Measurements from ENCODE around the gene MYO9B.

Gene MYO9B

DNA sequence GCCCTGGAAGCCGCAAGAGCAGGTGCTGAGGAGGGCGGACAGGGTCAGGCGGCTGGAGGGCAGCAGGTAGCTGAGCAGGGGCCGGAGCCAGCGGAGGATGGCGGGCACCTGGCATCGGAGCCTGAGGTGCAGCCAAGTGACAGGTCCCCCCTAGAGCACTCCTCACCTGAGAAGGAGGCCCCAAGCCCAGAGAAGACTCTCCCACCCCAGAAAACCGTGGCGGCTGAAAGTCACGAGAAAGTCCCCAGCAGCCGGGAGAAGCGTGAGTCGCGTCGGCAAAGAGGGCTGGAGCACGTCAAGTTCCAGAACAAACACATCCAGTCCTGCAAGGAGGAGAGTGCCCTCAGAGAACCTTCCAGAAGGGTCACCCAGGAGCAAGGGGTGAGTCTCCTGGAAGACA lies 119.0 kb downstream of the MYO9B start:
- no peak for DNase-seq

DNA sequence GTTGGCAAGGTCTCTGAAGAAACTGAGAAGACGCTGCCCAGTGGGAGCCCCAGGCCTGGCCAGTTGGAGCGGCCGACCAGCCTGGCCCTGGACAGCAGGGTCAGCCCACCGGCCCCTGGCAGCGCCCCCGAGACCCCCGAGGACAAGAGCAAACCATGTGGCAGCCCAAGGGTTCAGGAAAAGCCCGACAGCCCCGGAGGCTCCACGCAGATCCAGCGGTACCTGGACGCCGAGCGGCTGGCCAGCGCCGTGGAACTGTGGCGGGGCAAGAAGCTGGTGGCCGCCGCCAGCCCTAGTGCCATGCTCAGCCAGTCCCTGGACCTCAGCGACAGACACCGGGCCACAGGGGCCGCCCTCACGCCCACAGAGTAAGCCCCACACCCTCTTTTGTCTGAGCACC lies 119.5 kb downstream of the MYO9B start:
- no peak for DNase-seq

DNA sequence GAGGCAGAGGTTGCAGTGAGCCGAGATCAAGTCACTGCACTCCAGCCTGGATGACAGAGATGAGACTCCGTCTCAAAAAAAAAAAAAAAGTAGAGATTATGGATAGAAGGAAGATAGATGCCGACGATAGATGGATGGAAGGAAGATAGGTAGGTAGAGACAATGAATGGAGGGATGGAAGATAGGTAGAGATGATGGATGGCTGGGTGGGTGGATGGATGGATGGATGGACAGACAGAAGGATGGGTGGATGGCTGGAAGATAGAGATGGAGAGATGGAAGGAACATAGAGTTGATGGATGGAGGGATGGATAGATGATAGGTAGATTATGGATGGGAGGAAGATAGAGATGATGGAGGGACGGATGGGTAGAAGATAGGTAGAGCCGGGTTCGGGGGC lies 121.0 kb downstream of the MYO9B start:
- no peak for DNase-seq

DNA sequence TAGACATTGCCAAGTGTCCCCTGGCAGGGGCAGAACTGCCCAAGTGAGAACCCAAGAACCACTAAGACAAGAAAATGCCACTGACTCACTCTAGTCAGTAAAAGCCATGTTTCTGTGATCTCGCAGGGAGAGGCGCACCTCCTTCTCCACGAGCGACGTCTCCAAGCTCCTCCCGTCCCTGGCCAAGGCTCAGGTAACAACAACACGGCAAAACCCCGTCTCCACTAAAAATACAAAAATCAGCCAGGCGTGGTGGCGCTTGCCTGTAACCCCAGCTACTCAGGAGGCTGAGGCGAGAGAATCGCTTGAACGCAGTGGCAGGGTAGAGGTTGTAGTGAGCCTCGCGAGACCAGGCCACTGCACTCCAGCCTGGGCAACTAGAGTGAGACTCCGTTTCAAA lies 122.1 kb downstream of the MYO9B start:
- DNase-seq = no peak

DNA sequence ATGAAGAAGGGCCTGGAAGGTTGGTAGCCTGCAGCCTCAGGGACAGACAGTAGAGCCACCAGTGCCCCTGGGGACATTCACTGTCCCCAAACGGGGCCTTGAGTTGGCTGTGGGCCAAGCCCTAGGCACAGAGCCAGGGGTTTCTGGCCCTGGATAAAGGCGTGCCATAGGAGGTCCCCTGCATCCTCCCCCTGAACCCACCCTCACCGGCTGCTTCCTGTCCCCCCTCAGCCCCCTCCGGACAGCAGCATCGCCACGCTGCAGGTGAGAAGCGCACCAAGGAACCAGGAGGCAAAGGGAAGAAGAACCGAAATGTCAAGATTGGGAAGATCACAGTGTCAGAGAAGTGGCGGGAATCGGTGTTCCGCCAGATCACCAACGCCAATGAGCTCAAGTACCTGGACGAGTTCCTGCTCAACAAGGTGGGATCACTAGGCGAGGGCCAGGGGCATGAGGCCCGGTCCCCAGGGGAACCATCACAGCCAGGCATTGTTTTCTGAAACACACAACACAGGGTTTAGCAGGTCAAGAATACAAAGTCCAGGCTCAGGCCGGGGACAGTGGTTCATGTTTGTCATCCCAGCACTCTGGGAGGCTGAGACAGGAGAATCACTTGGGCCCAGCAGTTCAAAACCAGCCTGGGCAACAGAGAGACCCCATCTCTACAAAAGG lies 125.0 kb downstream of the MYO9B start:
- no peak for DNase-seq

DNA sequence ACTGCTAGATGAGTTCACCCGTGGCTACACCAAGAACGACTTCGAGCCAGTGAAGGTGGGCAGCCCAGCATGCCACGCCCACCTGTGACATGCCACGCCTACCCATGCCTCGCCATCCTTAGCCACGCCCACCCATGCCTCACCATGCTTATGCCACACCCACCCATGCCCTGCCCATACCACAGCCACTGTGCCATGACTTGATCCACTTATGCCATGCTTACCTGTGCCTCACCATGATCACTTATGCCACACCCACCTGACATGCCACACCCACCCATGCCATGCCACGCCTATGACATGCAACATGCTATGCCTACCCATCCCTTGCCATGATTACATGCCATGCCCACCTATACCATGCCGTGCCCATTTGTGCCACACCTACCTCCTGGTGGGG lies 126.7 kb downstream of the MYO9B start:
- no peak for DNase-seq

DNA sequence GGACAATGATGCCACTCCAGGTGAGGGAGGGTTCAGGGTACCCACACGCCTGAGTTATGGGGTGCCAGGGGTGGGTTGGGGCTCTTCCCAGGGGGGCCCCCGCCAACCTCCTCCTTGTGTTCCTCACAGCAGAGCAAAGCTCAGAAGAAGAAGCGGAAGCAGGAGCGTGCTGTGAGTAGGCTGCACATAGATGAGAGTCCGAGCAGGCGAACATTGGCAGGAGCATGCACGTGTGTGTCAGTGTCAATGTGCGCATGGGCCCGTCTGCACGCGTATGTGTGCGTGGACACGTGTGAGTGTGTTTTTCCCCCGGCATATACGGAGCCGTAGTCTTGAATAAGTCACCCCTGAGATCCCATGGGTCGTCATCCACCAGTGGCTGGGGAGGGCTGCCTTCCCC lies 127.1 kb downstream of the MYO9B start:
- no peak for DNase-seq

DNA sequence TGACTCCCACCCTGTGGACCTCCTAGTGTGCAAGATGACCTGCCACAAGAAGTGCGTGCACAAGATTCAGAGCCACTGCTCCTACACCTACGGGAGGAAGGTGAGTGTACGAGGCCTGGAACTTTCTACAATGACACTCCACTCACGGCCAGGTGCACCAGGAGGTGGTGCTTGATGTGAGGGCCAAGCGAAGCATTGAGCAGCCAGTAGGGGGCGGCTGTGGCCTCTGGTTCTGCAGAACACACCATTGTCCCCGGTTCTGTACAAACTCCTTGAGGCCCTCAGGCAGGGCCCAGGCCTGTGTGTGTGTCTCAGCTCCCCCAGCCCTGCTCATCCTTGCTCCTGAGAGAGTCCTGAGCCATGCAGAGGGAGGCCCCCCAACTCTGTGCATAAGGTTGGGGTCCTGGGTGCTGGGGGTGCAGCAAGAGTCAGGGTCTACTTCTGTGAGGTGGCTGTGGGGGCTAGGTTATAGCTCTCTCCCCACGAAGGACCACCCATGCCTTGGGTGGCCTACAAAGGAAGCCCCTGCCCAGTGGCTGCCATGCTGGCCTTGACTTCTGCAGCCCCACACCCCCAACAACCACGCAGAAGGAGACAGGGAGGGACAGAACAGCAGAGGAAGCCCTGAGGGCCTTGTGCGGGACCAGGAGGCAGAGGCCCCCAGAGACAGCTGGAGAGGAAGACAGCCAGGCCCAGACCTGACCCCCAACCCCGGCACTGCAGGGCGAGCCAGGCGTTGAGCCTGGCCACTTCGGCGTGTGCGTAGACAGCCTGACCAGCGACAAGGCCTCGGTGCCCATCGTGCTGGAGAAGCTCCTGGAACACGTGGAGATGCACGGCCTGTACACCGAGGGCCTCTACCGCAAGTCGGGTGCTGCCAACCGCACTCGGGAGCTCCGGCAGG lies 129.9 kb downstream of the MYO9B start:
- DNase-seq = peak; percentile 16 to 47 (median 21)

DNA sequence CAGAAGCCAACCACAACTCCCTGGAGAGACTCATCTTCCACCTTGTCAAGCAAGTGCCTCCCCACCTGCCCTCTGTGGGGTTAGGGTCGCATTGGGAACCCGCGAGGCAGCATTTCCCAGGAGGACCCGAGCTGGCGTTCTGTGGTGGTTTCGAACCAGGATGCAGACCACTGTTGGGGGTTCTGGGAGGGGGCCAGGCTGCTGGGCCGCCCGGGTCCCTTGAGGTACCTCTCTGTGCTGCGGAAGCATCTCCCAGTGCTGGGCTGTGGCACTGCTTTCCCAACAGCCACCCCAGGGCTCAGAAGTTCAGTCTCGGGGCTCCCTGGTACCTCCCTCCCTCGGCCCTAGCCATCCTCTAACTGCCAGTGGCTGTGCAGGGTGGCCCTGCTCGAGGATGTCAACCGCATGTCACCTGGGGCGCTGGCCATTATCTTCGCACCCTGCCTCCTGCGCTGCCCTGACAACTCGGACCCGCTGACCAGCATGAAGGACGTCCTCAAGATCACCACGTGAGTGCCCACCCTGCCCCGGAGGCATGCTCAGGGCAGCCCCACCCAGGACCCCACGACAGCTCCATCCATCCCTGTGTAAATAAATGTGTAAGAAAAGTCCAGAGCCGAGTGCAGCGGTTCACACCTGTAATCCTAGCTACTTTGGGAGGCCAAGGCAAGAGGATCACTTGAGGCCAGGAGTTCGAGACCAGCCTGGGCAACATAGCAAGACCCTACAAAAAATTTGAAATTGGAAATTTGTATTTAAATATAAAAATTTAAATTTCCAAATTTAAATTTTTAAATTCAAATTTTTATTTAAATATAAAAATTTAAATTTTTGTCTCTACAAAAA lies 131.4 kb downstream of the MYO9B start:
- DNase-seq = no peak

DNA sequence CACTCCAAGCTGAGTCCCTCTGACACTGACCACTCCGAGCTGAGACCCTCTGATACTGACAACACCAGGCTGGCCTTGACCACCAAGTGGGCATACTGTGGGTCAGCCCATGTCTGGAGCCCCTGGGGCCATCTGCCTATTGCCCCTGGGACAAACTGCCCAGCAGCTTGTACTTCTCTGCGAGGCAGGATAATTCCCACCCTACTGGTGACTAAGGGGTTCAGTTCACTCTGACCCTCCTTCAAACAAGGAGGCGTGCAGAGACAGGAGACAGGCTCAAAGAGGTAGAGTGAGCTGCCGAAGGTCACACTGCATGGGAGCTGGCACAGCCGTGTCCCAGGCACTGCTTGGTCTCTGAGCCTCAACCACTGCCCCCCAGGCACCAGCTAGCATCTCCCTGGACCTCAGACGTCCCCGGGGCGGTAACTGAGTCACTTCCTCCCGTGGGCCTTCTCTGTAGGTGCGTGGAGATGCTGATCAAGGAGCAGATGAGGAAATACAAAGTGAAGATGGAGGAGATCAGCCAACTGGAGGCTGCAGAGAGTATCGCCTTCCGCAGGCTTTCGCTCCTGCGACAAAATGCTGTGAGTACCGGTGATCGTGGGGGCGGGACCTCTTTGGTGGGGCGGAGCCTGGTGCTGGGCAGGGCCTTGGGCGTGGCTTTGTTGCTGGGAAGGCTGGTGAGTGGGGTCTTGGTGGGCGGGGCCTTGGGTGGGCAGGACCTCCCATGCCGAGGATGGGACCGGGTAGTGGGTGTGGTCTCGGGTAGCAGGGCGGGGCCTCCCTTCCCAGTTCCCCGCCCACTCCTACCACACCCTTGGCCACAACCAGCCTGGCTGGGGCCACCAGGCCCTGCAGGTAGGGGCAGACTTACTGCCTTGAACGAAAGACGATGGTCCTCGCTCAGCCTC lies 133.8 kb downstream of the MYO9B start:
- DNase-seq = peak in 1 of 3 experiments; percentile 12

DNA sequence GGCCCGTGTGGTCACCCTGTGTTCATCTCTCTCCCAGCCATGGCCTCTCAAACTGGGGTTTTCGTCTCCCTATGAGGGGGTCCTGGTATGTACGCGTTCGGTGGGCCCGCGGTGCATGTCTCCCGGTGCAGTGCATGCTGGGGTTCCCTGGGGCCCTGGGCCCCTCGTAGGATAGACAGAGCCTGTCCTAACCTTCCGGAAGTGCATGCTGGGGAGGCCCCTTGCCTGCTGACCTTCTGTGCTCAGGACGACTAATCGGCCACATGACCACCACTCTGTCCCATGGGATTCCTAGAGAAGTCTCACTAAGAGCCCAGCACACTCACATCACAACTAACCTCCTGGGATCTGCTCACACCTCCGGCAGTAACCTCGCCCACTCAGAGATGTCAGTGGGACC lies 134.7 kb downstream of the MYO9B start:
- no peak for DNase-seq

DNA sequence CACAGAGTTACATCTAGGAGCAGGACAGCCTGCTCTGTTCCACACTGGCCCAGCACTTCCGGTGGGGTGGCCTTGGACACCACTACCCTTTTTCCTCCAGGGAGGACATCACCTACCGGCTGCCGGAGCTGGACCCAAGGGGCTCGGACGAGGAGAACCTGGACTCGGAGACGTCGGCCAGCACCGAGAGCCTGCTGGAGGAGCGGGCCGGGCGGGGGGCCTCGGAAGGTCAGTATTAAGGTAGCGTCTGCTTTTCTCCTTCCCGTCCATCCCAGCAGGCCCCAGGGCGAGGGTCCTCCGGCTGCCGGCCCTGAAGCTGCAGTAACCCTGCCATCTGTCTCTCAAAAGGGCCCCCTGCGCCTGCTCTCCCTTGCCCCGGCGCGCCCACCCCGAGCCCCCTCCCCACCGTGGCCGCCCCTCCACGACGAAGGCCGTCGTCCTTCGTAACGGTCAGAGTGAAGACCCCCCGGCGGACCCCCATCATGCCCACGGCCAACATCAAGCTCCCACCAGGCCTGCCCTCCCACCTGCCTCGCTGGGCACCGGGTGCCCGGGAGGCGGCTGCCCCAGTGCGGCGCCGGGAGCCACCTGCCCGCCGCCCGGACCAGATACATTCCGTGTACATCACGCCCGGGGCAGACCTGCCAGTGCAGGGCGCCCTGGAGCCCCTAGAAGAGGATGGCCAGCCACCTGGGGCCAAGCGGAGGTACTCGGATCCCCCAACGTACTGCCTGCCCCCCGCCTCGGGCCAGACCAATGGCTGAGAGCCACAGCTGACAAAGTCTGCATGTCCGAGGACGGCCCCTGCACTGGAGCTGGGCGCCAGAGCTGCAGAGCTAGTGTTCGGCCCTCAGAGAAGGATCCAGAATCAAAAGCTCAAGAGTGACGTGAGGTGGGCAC lies 136.2 kb downstream of the MYO9B start:
- DNase-seq = no peak

DNA sequence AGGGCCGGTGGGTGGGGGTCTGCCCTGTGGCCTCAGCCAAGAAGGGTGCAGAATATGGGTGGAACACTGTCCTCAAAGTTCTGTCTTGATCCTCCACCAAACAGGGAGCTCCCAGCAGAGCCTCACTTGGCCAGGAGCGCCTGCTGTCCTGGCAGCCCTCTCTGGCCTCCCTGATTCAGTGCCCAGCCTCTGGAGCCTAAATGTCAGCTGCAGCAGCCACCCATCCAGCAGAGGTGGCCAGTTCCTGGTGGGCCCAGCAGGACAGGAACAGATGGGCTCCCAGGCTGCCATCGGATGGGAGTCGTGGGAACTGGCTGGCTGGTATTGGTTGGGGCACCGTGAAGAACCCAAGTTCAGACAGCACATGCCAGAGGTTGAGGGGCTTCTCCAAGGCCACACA lies 137.8 kb downstream of the MYO9B start:
- no peak for DNase-seq

DNA sequence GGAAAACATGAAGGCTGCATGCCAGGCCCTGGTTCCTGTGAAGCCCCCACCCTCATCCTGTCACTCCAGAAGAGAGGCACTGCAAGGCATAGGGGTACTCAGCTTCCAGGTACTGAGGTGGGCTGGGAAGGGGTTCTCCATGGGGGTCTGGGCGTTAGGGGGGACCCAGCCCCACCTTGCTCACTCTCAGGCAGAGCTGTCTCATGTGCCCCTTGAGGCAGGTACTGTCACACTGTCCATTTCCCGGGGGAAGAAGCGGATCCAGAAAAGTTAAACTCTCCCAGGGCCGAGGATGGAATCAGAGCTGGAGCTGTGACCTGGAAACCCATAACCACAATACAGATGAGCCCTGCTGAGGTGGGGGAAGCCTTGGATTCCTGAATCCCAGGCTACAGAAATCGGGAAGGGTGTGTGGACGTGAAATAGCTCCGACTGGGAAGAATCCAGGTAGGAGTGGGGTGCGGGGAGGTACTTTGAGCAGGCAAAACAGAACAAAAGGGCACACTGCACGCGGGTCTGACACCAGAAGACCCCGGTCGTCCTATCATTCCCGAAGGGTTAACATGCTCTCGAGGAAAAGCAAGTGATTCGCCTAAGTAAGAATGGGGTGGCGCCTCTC lies 139.0 kb downstream of the MYO9B start:
- no peak for DNase-seq

DNA sequence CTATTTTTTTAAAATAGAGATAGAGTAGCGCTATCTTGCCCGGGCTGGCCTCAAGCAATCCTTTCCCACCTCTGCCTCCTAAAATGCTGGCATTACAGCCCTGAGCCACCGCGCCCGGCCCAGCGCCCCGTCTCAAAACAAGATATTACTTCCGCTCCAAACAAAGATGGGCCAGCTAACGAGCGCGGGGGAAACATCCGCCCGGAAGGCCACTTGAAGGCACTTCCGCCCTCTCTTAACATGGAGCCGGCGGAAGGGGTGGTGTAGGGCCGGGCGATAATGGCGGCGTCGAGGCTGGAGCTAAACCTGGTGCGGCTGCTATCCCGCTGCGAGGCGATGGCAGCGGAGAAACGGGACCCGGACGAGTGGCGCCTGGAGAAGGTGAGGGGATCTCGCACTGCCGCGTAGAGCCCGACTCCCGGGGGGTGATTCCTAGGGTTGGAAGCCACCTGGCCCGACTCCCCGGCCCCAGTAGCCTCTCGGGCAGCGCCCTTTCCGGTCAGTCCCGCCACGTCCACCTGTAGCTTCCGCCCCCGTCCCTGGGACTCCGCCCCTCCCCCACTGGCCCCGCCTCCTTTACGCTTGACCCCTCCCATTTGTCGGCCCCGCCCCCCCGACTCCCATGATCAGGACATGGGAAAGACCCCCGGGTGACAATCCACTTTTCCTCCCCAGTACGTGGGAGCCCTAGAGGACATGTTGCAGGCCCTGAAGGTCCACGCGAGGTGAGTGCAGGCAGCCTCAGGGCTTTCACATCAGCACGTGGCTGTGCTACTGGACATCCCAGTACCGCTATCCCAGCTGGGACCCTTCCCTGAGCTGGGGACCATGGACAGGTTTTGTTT lies 139.8 kb downstream of the MYO9B start, which contains the start of gene USE1:
Gene USE1 (plus strand): TSS at position 231 of the 845 bp plus-strand sequence. CDS start 49 bp downstream, at position 280.
- peak; percentile 82 to 96 (median 95) for DNase-seq

DNA sequence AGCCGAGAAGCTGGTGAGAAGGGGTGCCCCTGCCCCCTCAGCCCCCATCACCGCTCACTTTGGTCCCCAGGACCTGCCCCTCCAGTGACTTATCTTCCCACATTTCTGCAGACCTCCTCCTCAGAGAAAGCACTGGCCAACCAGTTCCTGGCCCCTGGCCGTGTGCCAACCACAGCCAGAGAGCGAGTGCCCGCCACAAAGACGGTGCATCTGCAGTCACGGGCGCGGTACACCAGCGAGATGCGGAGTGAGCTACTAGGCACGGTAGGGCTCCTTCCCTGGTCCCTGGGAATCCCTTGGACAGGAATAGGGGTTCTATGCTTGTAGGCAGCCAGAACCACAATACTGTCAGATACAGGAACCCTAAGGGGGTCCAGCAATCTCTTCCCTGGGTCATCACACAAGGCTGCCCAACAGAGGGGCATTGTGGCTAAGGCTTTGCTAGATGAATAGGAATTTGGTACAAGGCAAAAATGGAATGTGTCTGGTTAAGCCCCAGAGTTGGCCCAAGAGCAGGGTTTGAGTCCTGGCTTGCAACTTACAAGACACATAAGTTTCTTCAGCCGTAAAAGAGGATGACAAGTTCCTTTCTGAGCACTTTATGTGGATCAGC lies 140.6 kb downstream of the MYO9B start:
- DNase-seq = no peak

DNA sequence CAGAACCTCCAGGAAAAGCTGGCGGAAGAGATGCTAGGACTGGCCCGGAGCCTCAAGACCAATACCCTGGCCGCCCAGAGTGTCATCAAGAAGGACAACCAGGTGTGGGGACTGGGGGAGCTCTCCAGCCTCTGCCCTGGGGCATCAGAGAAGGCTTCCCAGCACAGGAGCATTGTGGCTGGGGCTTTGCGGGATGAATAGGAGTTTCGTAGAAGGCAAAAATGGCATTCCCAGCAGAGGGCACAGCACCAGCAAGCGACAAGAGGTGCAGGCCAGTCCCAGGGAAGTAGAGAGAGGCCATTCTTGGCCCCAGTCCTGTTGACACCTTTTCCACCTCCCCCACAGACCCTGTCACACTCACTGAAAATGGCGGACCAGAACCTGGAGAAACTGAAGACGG lies 143.7 kb downstream of the MYO9B start:
- no peak for DNase-seq

DNA sequence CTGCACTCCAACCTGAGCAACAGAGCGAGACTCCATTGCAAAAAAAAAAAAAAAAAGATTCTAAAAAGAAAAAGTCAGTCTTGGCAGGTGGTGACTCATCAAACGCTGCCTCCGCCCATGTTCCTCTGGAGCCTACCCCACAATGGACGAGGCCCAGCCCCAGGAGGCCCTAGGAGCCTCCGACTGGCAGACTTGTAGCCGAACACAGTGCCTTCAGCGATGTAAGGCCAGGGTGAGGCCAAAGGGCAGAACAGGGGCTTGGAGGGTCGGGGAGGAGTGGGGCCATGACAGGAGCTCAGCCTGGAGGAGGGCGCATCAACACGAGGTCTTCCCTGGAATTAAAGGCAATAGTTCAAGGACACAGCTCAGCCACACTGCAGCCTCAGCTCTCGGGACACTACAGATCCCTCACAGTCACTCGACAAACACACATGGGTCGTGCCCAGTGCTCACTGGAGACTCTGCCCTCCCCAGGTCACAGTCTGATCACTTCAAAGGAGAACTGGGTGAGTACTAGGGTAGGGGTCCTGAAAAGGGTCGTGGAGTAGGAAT lies 144.7 kb downstream of the MYO9B start:
- no peak for DNase-seq

DNA sequence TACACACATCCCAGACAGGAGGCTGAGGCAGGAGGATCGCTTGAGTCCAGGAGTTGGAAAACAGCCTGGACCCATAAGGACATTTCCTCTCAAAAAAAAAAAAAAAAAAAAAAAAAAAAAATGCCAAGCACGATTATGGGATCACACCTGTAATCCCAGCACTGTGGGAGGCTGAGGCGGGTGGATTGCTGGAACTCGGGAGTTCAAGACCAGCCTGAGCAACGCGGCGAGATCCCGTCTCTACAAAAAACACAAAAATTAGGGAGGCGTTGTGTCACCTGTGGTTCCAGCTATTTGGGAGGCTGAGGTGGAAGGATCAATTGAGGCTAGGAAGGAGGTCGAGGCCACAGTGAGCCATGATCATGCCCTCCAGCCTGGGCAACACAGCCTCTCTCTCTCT lies 149.5 kb downstream of the MYO9B start:
- no peak for DNase-seq
